ENCODE measurements around the gene CEBPA.

DNA sequence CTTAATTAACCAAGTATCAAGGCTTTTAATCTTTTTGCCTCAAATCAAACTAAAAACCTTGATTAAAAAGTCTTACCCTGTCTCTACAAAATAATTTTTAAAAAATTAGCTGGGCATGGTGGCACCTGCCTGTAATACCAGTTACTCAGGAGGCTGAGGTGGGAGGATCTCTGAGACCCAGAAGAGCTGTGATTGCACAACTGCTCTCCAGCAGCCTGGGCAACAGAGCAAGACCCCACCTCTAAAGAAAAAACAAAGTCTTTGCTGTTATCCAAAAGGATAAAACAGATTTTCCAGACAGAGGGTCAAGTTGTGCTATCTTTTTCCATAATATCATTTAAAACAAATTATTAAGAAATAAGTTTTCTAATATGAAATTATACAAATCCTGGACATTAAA, 44.3 kb upstream of the CEBPA start:
- TF ChIP-seq, protein P1, sequence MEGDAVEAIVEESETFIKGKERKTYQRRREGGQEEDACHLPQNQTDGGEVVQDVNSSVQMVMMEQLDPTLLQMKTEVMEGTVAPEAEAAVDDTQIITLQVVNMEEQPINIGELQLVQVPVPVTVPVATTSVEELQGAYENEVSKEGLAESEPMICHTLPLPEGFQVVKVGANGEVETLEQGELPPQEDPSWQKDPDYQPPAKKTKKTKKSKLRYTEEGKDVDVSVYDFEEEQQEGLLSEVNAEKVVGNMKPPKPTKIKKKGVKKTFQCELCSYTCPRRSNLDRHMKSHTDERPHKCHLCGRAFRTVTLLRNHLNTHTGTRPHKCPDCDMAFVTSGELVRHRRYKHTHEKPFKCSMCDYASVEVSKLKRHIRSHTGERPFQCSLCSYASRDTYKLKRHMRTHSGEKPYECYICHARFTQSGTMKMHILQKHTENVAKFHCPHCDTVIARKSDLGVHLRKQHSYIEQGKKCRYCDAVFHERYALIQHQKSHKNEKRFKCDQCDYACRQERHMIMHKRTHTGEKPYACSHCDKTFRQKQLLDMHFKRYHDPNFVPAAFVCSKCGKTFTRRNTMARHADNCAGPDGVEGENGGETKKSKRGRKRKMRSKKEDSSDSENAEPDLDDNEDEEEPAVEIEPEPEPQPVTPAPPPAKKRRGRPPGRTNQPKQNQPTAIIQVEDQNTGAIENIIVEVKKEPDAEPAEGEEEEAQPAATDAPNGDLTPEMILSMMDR (IDR thresholded peaks at IDR 0.05): no peak
- no peak for TF ChIP-seq POLR2AphosphoS5 (IDR thresholded peaks at IDR 0.05)

Data from prostate gland (tissue), 2 donors.